Stomach (tissue), 4 donors: Measurements from ENCODE around the gene UNC80.

ENCODE experiments used
- CTCF ChIP-seq, 7 experiments: fragments of 450-650 bp in 4 of 7; fragments of 200-600 bp in 3 of 7; sonication (generic) in 3 of 7; IDR thresholded peaks; one replicate each; pipeline ENCODE4 v1.5.1; 2016 to 2019; ENCODE audit warnings: antibody characterized with exemption in 7 of 7, control low read depth in 2 of 7, mild to moderate bottlenecking in 1 of 7
- EP300 ChIP-seq: sonication (generic); formaldehyde crosslinking; IDR thresholded peaks from one replicate; pipeline ENCODE4 v1.6.1; 2017; ENCODE audit warnings: antibody characterized with exemption
- POLR2A ChIP-seq, 4 donors: fragments of 450-650 bp; IDR thresholded peaks; one replicate each; pipeline ENCODE4 v1.6.1; 2016; ENCODE audit warnings: antibody characterized with exemption in 4 of 4, control low read depth in 2 of 4, mild to moderate bottlenecking in 1 of 4, moderate library complexity in 1 of 4

- TF ChIP-seq CTCF (IDR thresholded peaks at IDR 0.05) (no peak), EP300 (no peak), POLR2A (IDR thresholded peaks at IDR 0.05) (no peak)
Observed at GRCh38 chr2:209771474-209772289, at the start of gene UNC80.
